Testis (tissue), 3 donors: Measurements from ENCODE around the gene SASH1. TPM values are rescaled to one million over a fixed set of nuclear protein-coding genes. Genes with fewer than 3 reads are reported as not detected.

ENCODE experiments used
- DNase-seq: peaks from one replicate; pipeline ENCODE4 v3.0.0-alpha.2; 2019
- H3K27ac ChIP-seq, 2 donors: fragments of 200-600 bp; sonication (generic); one replicate each; pipeline ENCODE4 v1.5.1; 2019
- H3K27me3 ChIP-seq: fragments of 200-600 bp; sonication (generic); one replicate; pipeline ENCODE4 v1.5.1; 2019
- H3K36me3 ChIP-seq: fragments of 200-600 bp; sonication (generic); one replicate; pipeline ENCODE4 v1.5.1; 2017; ENCODE audit warnings: low read depth; ENCODE audit errors: missing control alignments
- H3K4me1 ChIP-seq: fragments of 200-600 bp; sonication (generic); one replicate; pipeline ENCODE4 v1.5.1; 2019
- H3K4me3 ChIP-seq, 2 donors: fragments of 200-600 bp; sonication (generic); one replicate each; pipeline ENCODE4 v1.5.1; 2017 to 2019
- H3K9me3 ChIP-seq: fragments of 200-600 bp; sonication (generic); one replicate; pipeline ENCODE4 v1.5.1; 2017
- POLR2A ChIP-seq: fragments of 450-650 bp; IDR thresholded peaks from one replicate; pipeline ENCODE4 v1.6.1; 2017; ENCODE audit warnings: antibody characterized with exemption, mild to moderate bottlenecking, moderate library complexity
- WGBS, 2 donors: methylation state at CpG; one replicate each; pipeline ENCODE4 v1.1.5; 2018; 5-methylcytosine and 5-hydroxymethylcytosine counted together
- intact Hi-C: fragments of 100-400 bp; cut with DNase I; formaldehyde crosslinking; loops from one replicate; pipeline ENCODE4 v1.15.1; 2023; ENCODE audit warnings: low total_unique reads
- polyA plus RNA-seq: library from polyadenylated mRNA; stranded (reverse); fragments of 350-450 nt; fragmentation: Illumina TruSeq; extraction: RNeasy Lipid Tissue Mini Kit (QIAGEN cat#74804); gene quantifications from one replicate; pipeline ENCODE4 v1.2.3, GENCODE V29; 2014; ENCODE audit warnings: low read depth, low replicate concordance; ENCODE audit not compliant: insufficient read depth
- total RNA-seq, 2 donors: library from RNA; depleted of rRNA; stranded (reverse); fragments of >200 nt; gene quantifications; one replicate each; pipeline ENCODE4 v1.2.3, GENCODE V29; 2016
- TF ChIP-seq, protein P1 (sequence below), 3 experiments: fragments of 450-650 bp in 2 of 3; fragments of 200-600 bp in 1 of 3; sonication (generic) in 1 of 3; IDR thresholded peaks; one replicate each; pipeline ENCODE4 v1.5.1; 2016 to 2019; ENCODE audit warnings: antibody characterized with exemption in 3 of 3, mild to moderate bottlenecking in 2 of 3, moderate library complexity in 1 of 3

The SASH1 gene
- total and polyA plus RNA-seq, 3 donors from 2014 or later: 12.1 to 42.1 (median 40.3) TPM

- Histone ChIP-seq H3K27ac (no peak overlapping the region), H3K4me3 (no peak overlapping the region), H3K9me3 (no peaks in the 10 kb centered on the region), H3K4me1 (peaks cover 10% of the 10 kb centered on the region), H3K36me3 (no peaks in the 10 kb centered on the region), H3K27me3 (no peaks in the 10 kb centered on the region)
- DNase-seq: peak; percentile 43
- WGBS, 2 donors: 76 to 87% methylated on average over 6 of the region's 6 CpGs
- no peak for TF ChIP-seq POLR2A
- TF ChIP-seq, protein P1, sequence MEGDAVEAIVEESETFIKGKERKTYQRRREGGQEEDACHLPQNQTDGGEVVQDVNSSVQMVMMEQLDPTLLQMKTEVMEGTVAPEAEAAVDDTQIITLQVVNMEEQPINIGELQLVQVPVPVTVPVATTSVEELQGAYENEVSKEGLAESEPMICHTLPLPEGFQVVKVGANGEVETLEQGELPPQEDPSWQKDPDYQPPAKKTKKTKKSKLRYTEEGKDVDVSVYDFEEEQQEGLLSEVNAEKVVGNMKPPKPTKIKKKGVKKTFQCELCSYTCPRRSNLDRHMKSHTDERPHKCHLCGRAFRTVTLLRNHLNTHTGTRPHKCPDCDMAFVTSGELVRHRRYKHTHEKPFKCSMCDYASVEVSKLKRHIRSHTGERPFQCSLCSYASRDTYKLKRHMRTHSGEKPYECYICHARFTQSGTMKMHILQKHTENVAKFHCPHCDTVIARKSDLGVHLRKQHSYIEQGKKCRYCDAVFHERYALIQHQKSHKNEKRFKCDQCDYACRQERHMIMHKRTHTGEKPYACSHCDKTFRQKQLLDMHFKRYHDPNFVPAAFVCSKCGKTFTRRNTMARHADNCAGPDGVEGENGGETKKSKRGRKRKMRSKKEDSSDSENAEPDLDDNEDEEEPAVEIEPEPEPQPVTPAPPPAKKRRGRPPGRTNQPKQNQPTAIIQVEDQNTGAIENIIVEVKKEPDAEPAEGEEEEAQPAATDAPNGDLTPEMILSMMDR (IDR thresholded peaks at IDR 0.05): no peak
- intact Hi-C loops: no loop called here
Measured at GRCh38 chr6:148460876-148461646, 118.4 kb downstream of the SASH1 start.

DNA sequence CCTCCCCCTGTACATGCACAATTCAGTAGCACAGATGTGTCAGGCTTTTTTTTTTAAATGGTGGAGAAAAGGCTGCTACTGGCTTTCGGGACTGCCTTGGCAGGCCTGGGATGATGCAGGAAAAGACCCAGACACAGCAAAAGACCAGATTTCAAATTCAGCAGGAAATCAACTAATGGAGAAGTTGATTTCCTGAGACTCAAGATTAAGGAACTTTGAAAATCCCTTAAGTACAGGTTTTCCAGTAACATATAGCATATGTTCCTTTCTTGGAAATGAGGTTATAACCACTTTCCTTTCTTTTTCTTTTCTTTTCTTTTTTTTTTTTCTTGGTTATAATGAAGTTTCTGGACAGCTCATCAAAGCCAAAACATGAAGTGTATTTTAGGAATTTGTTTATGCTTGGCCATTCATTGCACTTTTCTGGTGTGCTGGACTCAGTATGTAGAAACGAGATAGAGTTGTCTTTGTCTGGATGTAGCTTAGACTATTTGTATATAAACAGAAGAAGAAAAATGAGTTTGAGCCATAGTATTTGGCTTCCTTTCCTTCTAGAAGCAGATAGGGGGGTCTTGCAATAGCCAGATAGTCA is 119.4 kb downstream of the SASH1 start:
- DNase-seq: no peak
- Histone ChIP-seq H3K9me3 (no peaks in the 10 kb centered on the region), H3K27ac (no peak overlapping the region), H3K4me1 (peaks cover 14% of the 10 kb centered on the region), H3K36me3 (no peaks in the 10 kb centered on the region), H3K27me3 (no peaks in the 10 kb centered on the region), H3K4me3 (no peak overlapping the region)
- intact Hi-C loops: no loop called here
- TF ChIP-seq, protein P1 (IDR thresholded peaks at IDR 0.05): no peak
- TF ChIP-seq POLR2A: no peak
- WGBS, 2 donors: 65 to 88% methylated on average over 2 of the region's 2 CpGs

- 79 to 85% methylated on average over 2 of the region's 2 CpGs for WGBS, 2 donors
- Histone ChIP-seq H3K9me3 (no peaks in the 10 kb centered on the region), H3K27me3 (no peaks in the 10 kb centered on the region), H3K4me3 (no peak overlapping the region), H3K27ac (no peak overlapping the region), H3K4me1 (peaks cover 14% of the 10 kb centered on the region), H3K36me3 (no peaks in the 10 kb centered on the region)
- DNase-seq: no peak
- no peak for TF ChIP-seq POLR2A
- TF ChIP-seq, protein P1 (IDR thresholded peaks at IDR 0.05): no peak
- intact Hi-C loops: no loop called here
Measured at GRCh38 chr6:148463671-148464070, 121.0 kb downstream of the SASH1 start.

DNA sequence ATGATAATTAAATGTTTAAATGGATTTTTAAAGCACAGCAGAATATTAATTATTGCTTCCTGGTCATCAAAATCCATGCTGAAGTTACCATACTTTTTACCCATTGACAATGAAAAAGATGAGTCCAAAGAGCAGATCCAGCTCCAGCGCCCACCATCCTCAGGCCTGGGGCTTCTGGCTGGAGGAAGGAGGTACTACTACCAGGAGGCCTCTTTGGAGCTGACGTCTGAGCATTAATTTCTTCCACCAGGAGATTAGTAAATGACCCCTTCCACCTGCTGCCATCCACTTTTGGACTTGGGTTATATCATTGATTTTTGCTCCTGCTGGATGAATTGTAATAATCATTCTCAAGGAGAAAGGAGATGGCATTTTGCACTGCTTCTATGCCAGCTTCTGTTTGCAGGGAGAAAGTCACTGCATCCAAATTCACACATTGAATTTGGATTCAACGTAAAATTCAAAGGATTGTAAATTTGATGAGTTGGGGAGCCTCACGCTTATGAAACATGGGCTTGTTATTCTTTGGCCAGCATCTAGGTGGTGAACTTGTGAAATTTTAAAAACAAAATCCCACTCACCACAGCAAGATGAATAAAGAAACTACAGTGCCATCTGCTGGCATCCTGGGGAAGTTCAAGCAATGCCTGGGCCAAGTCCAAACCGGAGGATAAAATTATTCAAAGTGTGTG is 121.8 kb downstream of the SASH1 start:
- peak overlapping the region in 1 of 2 donors; percentile 31 for H3K27ac ChIP-seq
- no peaks in the 10 kb centered on the region for H3K27me3 ChIP-seq
- H3K9me3 ChIP-seq: no peaks in the 10 kb centered on the region
- TF ChIP-seq POLR2A: no peak
- TF ChIP-seq, protein P1 (IDR thresholded peaks at IDR 0.05): peak; percentile 92 to 96 (median 96)
- H3K4me3 ChIP-seq: no peak overlapping the region
- peaks cover 14% of the 10 kb centered on the region for H3K4me1 ChIP-seq
- WGBS, 2 donors: 46 to 48% methylated on average over 5 of the region's 5 CpGs
- peak; percentile 82 for DNase-seq
- intact Hi-C loops: no loop called here
- H3K36me3 ChIP-seq: no peaks in the 10 kb centered on the region
